HEK293 (cell line): ENCODE data around the gene MAP3K7.

Source experiments
- CTCF ChIA-PET: fragments of 350-600 bp; formaldehyde crosslinking; extraction: SDS; loops from one replicate; lab custom pipeline; 2021; ENCODE audit warnings: antibody characterized with exemption; lab: Yijun Ruan, JAX
- POLR2A ChIA-PET: fragments of 300-600 bp; formaldehyde crosslinking; extraction: SDS; loops from one replicate; lab custom pipeline; 2020; ENCODE audit warnings: antibody characterized with exemption, inconsistent platforms; lab: Yijun Ruan, JAX
- H3K27ac ChIP-seq: fragments of 200-500 bp; sonication (Bioruptor generic); 2 replicates; pipeline ENCODE4 v1.5.1; 2014; ENCODE audit warnings: low read depth, low read length, control low read depth, inconsistent platforms; ENCODE audit errors: extremely low read depth
- H3K36me3 ChIP-seq, 2 experiments: fragments of 200-500 bp in 1 of 2; sonication (Bioruptor generic) in 1 of 2; 1 replicate in 1 of 2; 2 replicates in 1 of 2; pipeline ENCODE4 v1.5.1; 2014 to 2017; ENCODE audit warnings: inconsistent platforms in 2 of 2, low read length in 2 of 2; ENCODE audit not compliant: control insufficient read depth in 2 of 2, insufficient read depth in 1 of 2
- H3K4me1 ChIP-seq: fragments of 200-500 bp; sonication (Bioruptor generic); 2 replicates; pipeline ENCODE4 v1.5.1; 2014; ENCODE audit warnings: mild to moderate bottlenecking, low read length, inconsistent platforms; ENCODE audit not compliant: control insufficient read depth, insufficient read depth
- H3K4me3 ChIP-seq: 2 replicates; pipeline ENCODE4 v1.5.1; 2011; ENCODE audit warnings: low read depth, mild to moderate bottlenecking, control low read depth, low read length, moderate library complexity
- H3K9me3 ChIP-seq: fragments of 200-500 bp; sonication (Bioruptor generic); 2 replicates; pipeline ENCODE4 v1.5.1; 2014; ENCODE audit warnings: low read depth, low read length, inconsistent platforms; ENCODE audit not compliant: control insufficient read depth, insufficient read depth
- GLIS2 ChIP-seq: fragments of 450-650 bp; formaldehyde crosslinking; IDR thresholded peaks from 2 replicates; pipeline ENCODE4 v1.5.1; 2016; ENCODE audit warnings: missing biosample characterization, missing genetic modification characterization
- HOXA7 ChIP-seq: sonication (generic); formaldehyde crosslinking; IDR thresholded peaks from 2 replicates; pipeline ENCODE4 v1.8.1; 2022; ENCODE audit warnings: missing genetic modification reagents, borderline replicate concordance
- PRDM1 ChIP-seq: fragments of 450-650 bp; formaldehyde crosslinking; IDR thresholded peaks from 2 replicates; pipeline ENCODE4; 2016; ENCODE audit warnings: missing biosample characterization, missing genetic modification characterization
- ZNF10 ChIP-seq: fragments of 450-650 bp; formaldehyde crosslinking; IDR thresholded peaks from 2 replicates; pipeline ENCODE4 v1.5.1; 2017; ENCODE audit warnings: missing biosample characterization, missing genetic modification characterization
- ZNF174 ChIP-seq: fragments of 450-650 bp; formaldehyde crosslinking; IDR thresholded peaks from 2 replicates; pipeline ENCODE4 v1.5.0; 2017; ENCODE audit warnings: missing biosample characterization, mild to moderate bottlenecking, missing genetic modification characterization
- ZNF248 ChIP-seq: fragments of 450-650 bp; formaldehyde crosslinking; IDR thresholded peaks from 2 replicates; pipeline ENCODE4 v1.5.1; 2017; ENCODE audit warnings: missing biosample characterization, missing genetic modification characterization
- ZNF302 ChIP-seq: fragments of 450-650 bp; formaldehyde crosslinking; IDR thresholded peaks from 2 replicates; pipeline ENCODE4 v1.5.1; 2016; ENCODE audit warnings: missing biosample characterization, missing genetic modification characterization, low read depth
- ZNF558 ChIP-seq: fragments of 450-650 bp; formaldehyde crosslinking; IDR thresholded peaks from 2 replicates; pipeline ENCODE4 v1.5.1; 2016; ENCODE audit warnings: missing biosample characterization, missing genetic modification characterization
- ZNF600 ChIP-seq: fragments of 450-650 bp; formaldehyde crosslinking; IDR thresholded peaks from 2 replicates; pipeline ENCODE4 v1.5.1; 2016; ENCODE audit warnings: missing biosample characterization, missing genetic modification characterization
- ZNF624 ChIP-seq: fragments of 450-650 bp; formaldehyde crosslinking; IDR thresholded peaks from 2 replicates; pipeline ENCODE4 v1.5.1; 2017; ENCODE audit warnings: missing biosample characterization, missing genetic modification characterization
- ZNF658 ChIP-seq: fragments of 450-650 bp; formaldehyde crosslinking; IDR thresholded peaks from 2 replicates; pipeline ENCODE4; 2016; ENCODE audit warnings: missing biosample characterization, missing genetic modification characterization
- ZNF660 ChIP-seq: fragments of 450-650 bp; IDR thresholded peaks from 2 replicates; pipeline ENCODE4 v1.5.1; 2018; ENCODE audit warnings: missing biosample characterization, mild to moderate bottlenecking, missing genetic modification characterization
- ZNF701 ChIP-seq: fragments of 450-650 bp; formaldehyde crosslinking; IDR thresholded peaks from 2 replicates; pipeline ENCODE4 v1.5.1; 2016; ENCODE audit warnings: missing biosample characterization, missing genetic modification characterization
- ZNF707 ChIP-seq: fragments of 450-650 bp; formaldehyde crosslinking; IDR thresholded peaks from 2 replicates; pipeline ENCODE4 v1.5.1; 2016; ENCODE audit warnings: missing biosample characterization, missing genetic modification characterization
- ZSCAN30 ChIP-seq: fragments of 450-650 bp; IDR thresholded peaks from 2 replicates; pipeline ENCODE4 v1.5.1; 2018; ENCODE audit warnings: missing biosample characterization, mild to moderate bottlenecking, missing genetic modification characterization, moderate library complexity
- TF ChIP-seq, protein P1 (sequence below): fragments of 450-650 bp; formaldehyde crosslinking; IDR thresholded peaks from 2 replicates; pipeline ENCODE4 v1.5.1; 2016; ENCODE audit warnings: missing biosample characterization, missing genetic modification characterization
- TF ChIP-seq, protein P2 (sequence below): IDR thresholded peaks from 2 replicates; pipeline ENCODE4 v1.6.1; 2011; ENCODE audit warnings: mild to moderate bottlenecking, low read depth, low read length, borderline replicate concordance

The MAP3K7 gene

DNA sequence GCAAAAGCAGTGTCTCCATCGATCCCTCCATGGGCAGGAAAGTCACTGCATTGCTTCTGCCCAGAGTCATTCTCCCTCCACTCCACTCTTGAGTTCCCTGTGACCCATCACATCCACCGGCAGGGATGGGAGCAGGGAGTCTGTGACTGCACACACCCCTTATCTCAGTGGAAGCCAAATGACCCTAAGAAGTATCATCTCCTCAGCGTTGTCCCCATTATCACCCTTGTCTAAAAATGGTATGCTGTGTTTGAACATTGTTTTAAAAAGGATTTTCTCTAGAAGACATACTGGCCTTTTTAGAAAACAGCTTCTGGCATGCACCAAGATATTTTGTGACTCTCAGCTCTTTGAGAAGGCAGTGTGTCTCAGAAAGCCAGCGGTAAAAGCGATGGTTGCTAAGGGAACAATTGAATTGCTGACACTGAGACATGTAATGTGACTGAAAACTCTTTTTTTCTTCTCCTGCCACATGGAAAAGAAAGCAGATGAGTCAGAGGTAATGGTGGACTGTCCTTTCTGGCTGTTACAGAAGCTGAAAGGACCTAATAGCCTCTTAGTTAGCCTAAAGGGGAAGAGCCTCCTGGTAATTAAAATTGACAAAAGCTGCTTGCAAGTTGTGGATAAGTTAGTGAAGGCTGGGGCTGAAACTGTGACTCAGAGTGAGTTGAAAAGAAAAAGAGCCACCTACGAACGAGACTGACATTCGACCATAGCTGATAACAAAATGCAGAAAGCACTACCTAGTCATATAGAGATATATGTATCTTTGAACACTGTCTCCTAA lies 120.5 kb downstream of the MAP3K7 start:
- Histone ChIP-seq H3K4me1 (no peaks in the 10 kb centered on the region), H3K4me3 (no peak overlapping the region), H3K27ac (no peak overlapping the region), H3K36me3 (no peaks in the 10 kb centered on the region), H3K9me3 (no peaks in the 10 kb centered on the region)
- TF ChIP-seq GLIS2 (tag by site-specific recombination): no peak
- no peak for TF ChIP-seq ZNF302
- TF ChIP-seq ZNF624 (tag by site-specific recombination): no peak
- ChIA-PET POLR2A (interaction anchor here (0.7 kb wide), 1 partner anchor 83 kb away, joined by 3 read pairs; no protein-coding TSS in a partner anchor), CTCF (interaction anchor here (1.1 to 1.7 kb wide), 2 partner anchors 12 to 13 kb away, joined by 4 to 13 read pairs; no protein-coding TSS in a partner anchor)

DNA sequence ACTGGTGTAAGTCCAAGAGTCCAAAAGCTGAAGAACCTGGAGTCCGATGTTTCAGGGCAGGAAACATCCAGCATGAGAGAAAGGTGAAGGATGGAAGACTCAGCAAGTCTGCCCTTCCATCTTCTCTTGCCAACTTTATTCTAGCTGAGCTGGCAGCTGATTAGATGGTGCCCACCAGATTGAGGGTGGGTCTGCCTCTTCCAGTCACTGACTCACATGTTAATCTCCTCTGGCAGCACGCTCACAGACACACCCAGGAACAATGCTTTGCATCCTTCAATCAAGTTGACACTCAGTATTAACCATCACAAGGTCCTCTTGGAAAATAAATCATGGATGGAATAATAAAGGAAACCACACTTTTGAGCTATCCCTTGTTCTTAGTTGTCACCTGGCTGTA lies 121.2 kb downstream of the MAP3K7 start:
- TF ChIP-seq ZNF248 (tag by site-specific recombination) (no peak), ZNF707 (tag by site-specific recombination) (no peak)
- Histone ChIP-seq H3K4me1 (no peaks in the 10 kb centered on the region), H3K36me3 (no peaks in the 10 kb centered on the region), H3K9me3 (no peaks in the 10 kb centered on the region), H3K27ac (no peak overlapping the region), H3K4me3 (no peak overlapping the region)
- ChIA-PET CTCF (interaction anchor here (1.7 kb wide), 1 partner anchor 13 kb away, joined by 13 read pairs; no protein-coding TSS in a partner anchor), POLR2A (no interaction called here)

DNA sequence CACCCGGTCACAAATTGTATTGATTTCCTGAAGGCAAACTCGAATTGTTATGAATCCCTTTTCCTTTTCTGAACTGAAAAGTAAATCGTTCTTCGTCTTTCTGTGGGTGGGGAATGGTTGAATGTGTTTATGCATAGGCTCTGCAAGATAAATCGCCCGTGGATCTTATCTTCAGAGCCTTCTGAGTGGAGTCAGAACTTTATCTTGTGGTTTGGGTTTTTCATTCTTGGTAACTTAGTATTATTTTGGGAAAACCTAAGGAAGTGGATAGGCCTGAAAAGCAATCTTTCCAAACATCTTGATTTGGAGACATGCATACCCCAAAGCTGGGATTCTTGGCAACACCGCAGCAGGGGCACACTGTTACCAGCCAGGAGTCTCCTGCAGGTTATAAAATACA lies 122.4 kb downstream of the MAP3K7 start:
- no peaks in the 10 kb centered on the region for H3K9me3 ChIP-seq
- no peaks in the 10 kb centered on the region for H3K36me3 ChIP-seq
- TF ChIP-seq, protein P1, sequence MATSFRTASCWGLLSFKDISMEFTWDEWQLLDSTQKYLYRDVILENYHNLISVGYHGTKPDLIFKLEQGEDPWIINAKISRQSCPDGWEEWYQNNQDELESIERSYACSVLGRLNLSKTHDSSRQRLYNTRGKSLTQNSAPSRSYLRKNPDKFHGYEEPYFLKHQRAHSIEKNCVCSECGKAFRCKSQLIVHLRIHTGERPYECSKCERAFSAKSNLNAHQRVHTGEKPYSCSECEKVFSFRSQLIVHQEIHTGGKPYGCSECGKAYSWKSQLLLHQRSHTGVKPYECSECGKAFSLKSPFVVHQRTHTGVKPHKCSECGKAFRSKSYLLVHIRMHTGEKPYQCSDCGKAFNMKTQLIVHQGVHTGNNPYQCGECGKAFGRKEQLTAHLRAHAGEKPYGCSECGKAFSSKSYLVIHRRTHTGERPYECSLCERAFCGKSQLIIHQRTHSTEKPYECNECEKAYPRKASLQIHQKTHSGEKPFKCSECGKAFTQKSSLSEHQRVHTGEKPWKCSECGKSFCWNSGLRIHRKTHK: no peak
- TF ChIP-seq ZNF558 (tag by site-specific recombination) (no peak), PRDM1 (no peak), ZNF658 (tag by site-specific recombination) (no peak), ZSCAN30 (no peak), ZNF701 (no peak), ZNF10 (tag by site-specific recombination) (no peak), HOXA7 (no peak), ZNF660 (tag by site-specific recombination) (no peak)
- TF ChIP-seq, all 188 proteins: peak for 0
- no peaks in the 10 kb centered on the region for H3K4me1 ChIP-seq
- POLR2A ChIA-PET: no interaction called here
- H3K4me3 ChIP-seq: no peak overlapping the region
- CTCF ChIA-PET: interaction anchor here (0.7 to 1.0 kb wide), 2 partner anchors 15 to 524 kb away, joined by 3 to 4 read pairs; no protein-coding TSS in a partner anchor
- no peak overlapping the region for H3K27ac ChIP-seq

DNA sequence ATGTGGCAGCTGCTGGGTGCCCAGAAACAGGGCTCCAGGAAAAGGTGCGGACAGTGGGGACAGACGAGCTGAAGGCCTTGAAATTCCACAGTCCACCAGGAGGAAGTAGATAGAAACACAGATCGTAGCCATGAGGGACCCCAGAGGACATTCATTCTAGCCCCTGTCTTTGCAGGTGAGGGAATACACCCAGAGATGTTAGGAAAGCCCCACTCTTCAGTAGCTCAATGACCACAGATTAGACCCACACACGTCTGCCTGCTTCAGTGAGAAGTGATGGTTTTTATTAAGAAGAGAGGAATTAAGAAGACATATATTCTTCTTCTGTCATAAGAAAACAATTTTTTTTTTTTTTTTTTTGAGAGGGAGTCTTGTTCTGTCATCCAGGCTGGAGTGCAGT lies 123.0 kb downstream of the MAP3K7 start:
- no peaks in the 10 kb centered on the region for H3K4me1 ChIP-seq
- peak; percentile 27; the same call in 1 of the 2 replicates for TF ChIP-seq ZNF600 (tag by site-specific recombination)
- no peak for TF ChIP-seq ZNF174 (tag by site-specific recombination)
- TF ChIP-seq, protein P2, sequence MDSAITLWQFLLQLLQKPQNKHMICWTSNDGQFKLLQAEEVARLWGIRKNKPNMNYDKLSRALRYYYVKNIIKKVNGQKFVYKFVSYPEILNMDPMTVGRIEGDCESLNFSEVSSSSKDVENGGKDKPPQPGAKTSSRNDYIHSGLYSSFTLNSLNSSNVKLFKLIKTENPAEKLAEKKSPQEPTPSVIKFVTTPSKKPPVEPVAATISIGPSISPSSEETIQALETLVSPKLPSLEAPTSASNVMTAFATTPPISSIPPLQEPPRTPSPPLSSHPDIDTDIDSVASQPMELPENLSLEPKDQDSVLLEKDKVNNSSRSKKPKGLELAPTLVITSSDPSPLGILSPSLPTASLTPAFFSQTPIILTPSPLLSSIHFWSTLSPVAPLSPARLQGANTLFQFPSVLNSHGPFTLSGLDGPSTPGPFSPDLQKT: no peak
- CTCF ChIA-PET: interaction anchor here (0.7 to 2.9 kb wide), 4 partner anchors 11 to 523 kb away, joined by 3 to 12 read pairs (median 4); no protein-coding TSS in a partner anchor
- H3K36me3 ChIP-seq: no peaks in the 10 kb centered on the region
- H3K4me3 ChIP-seq: no peak overlapping the region
- POLR2A ChIA-PET: interaction anchor here (0.5 to 0.7 kb wide), 2 partner anchors 123 to 223 kb away, joined by 4 read pairs; no protein-coding TSS in a partner anchor
- H3K9me3 ChIP-seq: no peaks in the 10 kb centered on the region
- no peak overlapping the region for H3K27ac ChIP-seq
